Mesendoderm (in vitro differentiated cells): Measurements from ENCODE around the gene CSRP3.
A peak's percentile ranks its signal among the peaks of the same experiment; 100 is the strongest.

ENCODE experiments used
- DNase-seq: peaks from one replicate; pipeline ENCODE4 v3.0.0; 2013
- H2AK5ac ChIP-seq: 2 replicates; pipeline ENCODE4 v1.6.1; 2013; ENCODE audit warnings: low read length, inconsistent platforms
- H2BK120ac ChIP-seq: 2 replicates; pipeline ENCODE4 v1.6.1; 2013; ENCODE audit warnings: low read depth, mild to moderate bottlenecking, low read length, moderate library complexity, mixed read lengths
- H2BK15ac ChIP-seq: replicated peaks from 2 replicates; pipeline ENCODE4 v1.6.1; 2013; ENCODE audit warnings: low read depth, mild to moderate bottlenecking, moderate library complexity
- H2BK5ac ChIP-seq: 2 replicates; pipeline ENCODE4 v1.6.1; 2013; ENCODE audit warnings: low read length, inconsistent platforms
- H3K18ac ChIP-seq: 2 replicates; pipeline ENCODE4 v1.6.1; 2013; ENCODE audit warnings: mild to moderate bottlenecking, low read length, mixed read lengths
- H3K23ac ChIP-seq: one replicate; pipeline ENCODE4 v1.6.1; 2013; ENCODE audit warnings: low read length
- H3K27ac ChIP-seq: 2 replicates; pipeline ENCODE4 v1.5.1; 2013; ENCODE audit warnings: low read depth, mild to moderate bottlenecking, inconsistent platforms, low read length, moderate library complexity
- H3K27me3 ChIP-seq: 2 replicates; pipeline ENCODE4 v1.6.1; 2013; ENCODE audit warnings: low read length, control low read depth, mild to moderate bottlenecking, inconsistent platforms; ENCODE audit not compliant: insufficient read depth, poor library complexity
- H3K36me3 ChIP-seq: 2 replicates; pipeline ENCODE4 v1.6.1; 2013; ENCODE audit warnings: low read length, inconsistent platforms; ENCODE audit not compliant: control insufficient read depth, insufficient read depth
- H3K4ac ChIP-seq: one replicate; pipeline ENCODE4 v1.6.1; 2013; ENCODE audit warnings: low read depth, mild to moderate bottlenecking, low read length, moderate library complexity
- H3K4me1 ChIP-seq: 2 replicates; pipeline ENCODE4 v1.6.1; 2013; ENCODE audit warnings: low read depth, low read length, inconsistent platforms; ENCODE audit not compliant: control insufficient read depth
- H3K4me2 ChIP-seq: 2 replicates; pipeline ENCODE4 v1.6.1; 2013; ENCODE audit warnings: low read length
- H3K4me3 ChIP-seq: 2 replicates; pipeline ENCODE4 v1.5.1; 2013; ENCODE audit warnings: mild to moderate bottlenecking, low read length
- H3K56ac ChIP-seq: one replicate; pipeline ENCODE4 v1.6.1; 2013; ENCODE audit warnings: low read length
- H3K79me1 ChIP-seq: 2 replicates; pipeline ENCODE4 v1.6.1; 2013; ENCODE audit warnings: low read length, inconsistent platforms
- H3K79me2 ChIP-seq: 2 replicates; pipeline ENCODE4 v1.6.1; 2013; ENCODE audit warnings: mild to moderate bottlenecking, low read length; ENCODE audit not compliant: control insufficient read depth, insufficient read depth
- H3K9ac ChIP-seq: 2 replicates; pipeline ENCODE4 v1.6.1; 2013; ENCODE audit warnings: low read length, inconsistent platforms
- H4K5ac ChIP-seq: one replicate; pipeline ENCODE4 v1.6.1; 2013; ENCODE audit warnings: low read length
- H4K8ac ChIP-seq: one replicate; pipeline ENCODE4 v1.6.1; 2013; ENCODE audit warnings: low read depth, mild to moderate bottlenecking, control low read depth, low read length, moderate library complexity
- WGBS: extraction: QIAGEN DNeasy Blood & Tissue Kit; methylation state at CpG from one replicate; pipeline ENCODE4 v1.1.7; 2013; ENCODE audit warnings: low lambda C conversion rate, missing lambda C conversion rate; ENCODE audit not compliant: insufficient coverage; ENCODE audit errors: extremely low coverage; 5-methylcytosine and 5-hydroxymethylcytosine counted together

The CSRP3 gene

GRCh38 chr11:19218786-19219460 lies 17.1 kb upstream of the CSRP3 start:
- H3K79me1 ChIP-seq = no peaks in the 10 kb centered on the region
- no peak overlapping the region for H3K4me3 ChIP-seq
- no peak overlapping the region for H3K4ac ChIP-seq
- whole genome bisulfite sequencing = no CpG with 5 or more reads among the region's 15 CpGs
- H3K9ac ChIP-seq = no peak overlapping the region
- no peaks in the 10 kb centered on the region for H3K27me3 ChIP-seq
- DNase-seq = peak; percentile 13
- H3K18ac ChIP-seq = no peak overlapping the region
- H2AK5ac ChIP-seq = no peak overlapping the region
- H3K79me2 ChIP-seq = no peaks in the 10 kb centered on the region
- H3K36me3 ChIP-seq = peaks cover 4% of the 10 kb centered on the region
- no peaks in the 10 kb centered on the region for H3K4me1 ChIP-seq
- no peak overlapping the region for H3K4me2 ChIP-seq
- H2BK15ac ChIP-seq = no peak overlapping the region
- H3K27ac ChIP-seq = no peak overlapping the region
- H4K8ac ChIP-seq = no peak overlapping the region
- no peak overlapping the region for H3K23ac ChIP-seq
- no peak overlapping the region for H2BK5ac ChIP-seq
- H2BK120ac ChIP-seq = no peak overlapping the region
- no peak overlapping the region for H3K56ac ChIP-seq
- H4K5ac ChIP-seq = no peak overlapping the region

DNA sequence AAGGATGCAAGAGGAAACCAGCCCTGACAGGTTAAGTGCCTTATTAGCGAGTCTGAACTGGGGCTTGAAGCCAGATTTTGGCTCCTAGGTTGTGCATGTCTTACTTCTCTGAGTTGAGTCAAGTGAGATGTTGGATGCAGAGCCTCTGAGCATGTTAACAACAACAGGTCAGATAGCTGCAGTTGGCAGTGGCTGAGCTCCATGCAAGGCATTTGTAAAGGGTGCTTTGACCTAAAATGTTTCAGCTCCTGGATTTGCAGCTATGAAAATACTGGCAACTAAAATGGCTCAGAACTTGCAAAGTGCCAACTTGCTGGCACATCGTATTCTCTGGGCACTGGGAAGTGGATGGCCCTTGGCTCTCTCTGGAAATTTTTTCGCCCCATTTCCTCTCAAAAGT lies 16.4 kb upstream of the CSRP3 start:
- no peaks in the 10 kb centered on the region for H3K4me1 ChIP-seq
- no CpG with 5 or more reads among the region's 3 CpGs for WGBS
- H4K8ac ChIP-seq = no peak overlapping the region
- H3K27me3 ChIP-seq = no peaks in the 10 kb centered on the region
- H3K18ac ChIP-seq = no peak overlapping the region
- H3K4ac ChIP-seq = no peak overlapping the region
- no peak for DNase-seq
- no peak overlapping the region for H3K9ac ChIP-seq
- H2BK5ac ChIP-seq = no peak overlapping the region
- H3K79me2 ChIP-seq = no peaks in the 10 kb centered on the region
- no peak overlapping the region for H2BK120ac ChIP-seq
- no peak overlapping the region for H4K5ac ChIP-seq
- H2BK15ac ChIP-seq = no peak overlapping the region
- no peak overlapping the region for H3K4me3 ChIP-seq
- peaks cover 2% of the 10 kb centered on the region for H3K36me3 ChIP-seq
- no peak overlapping the region for H3K56ac ChIP-seq
- no peak overlapping the region for H3K23ac ChIP-seq
- no peak overlapping the region for H3K27ac ChIP-seq
- no peak overlapping the region for H2AK5ac ChIP-seq
- H3K79me1 ChIP-seq = no peaks in the 10 kb centered on the region
- H3K4me2 ChIP-seq = no peak overlapping the region

DNA sequence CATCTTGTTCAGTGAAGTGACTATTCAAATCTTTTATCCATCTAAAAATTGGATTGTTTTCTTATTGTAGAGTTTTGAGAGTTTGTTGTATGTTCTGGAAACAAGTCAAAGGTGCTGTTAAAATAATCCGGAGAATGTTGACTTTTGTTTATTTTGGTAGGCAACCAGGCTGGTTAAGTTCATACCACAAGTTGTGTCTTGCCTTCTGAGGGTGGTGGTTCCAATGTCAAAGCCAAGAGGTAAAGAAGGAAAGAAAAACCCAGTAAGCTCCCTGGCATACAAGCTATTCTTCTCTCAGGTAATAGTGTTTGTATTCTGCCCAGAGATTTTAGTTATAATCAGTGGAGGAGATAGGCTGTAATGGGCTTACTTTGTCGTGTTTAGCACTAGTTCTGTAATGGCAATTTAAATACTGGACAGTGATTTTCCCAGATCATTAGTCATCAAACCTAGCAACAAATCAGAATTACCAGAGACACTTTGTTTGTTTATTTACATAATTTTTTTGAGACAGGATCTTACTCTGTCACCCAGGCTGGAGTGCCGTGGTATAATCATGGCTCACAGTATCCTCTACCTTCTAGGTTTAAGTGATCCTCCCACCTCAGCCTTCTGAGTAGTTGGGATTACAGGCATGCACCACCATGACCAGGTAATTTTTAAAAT lies 15.1 kb upstream of the CSRP3 start:
- H3K56ac ChIP-seq = no peak overlapping the region
- no peak overlapping the region for H3K4me3 ChIP-seq
- no peak overlapping the region for H3K4ac ChIP-seq
- no peak overlapping the region for H2AK5ac ChIP-seq
- H3K9ac ChIP-seq = no peak overlapping the region
- no peaks in the 10 kb centered on the region for H3K79me1 ChIP-seq
- no peaks in the 10 kb centered on the region for H3K36me3 ChIP-seq
- no CpG with 5 or more reads among the region's 3 CpGs for WGBS
- H3K4me1 ChIP-seq = no peaks in the 10 kb centered on the region
- no peaks in the 10 kb centered on the region for H3K79me2 ChIP-seq
- H3K23ac ChIP-seq = no peak overlapping the region
- H3K18ac ChIP-seq = no peak overlapping the region
- H2BK120ac ChIP-seq = no peak overlapping the region
- no peak for DNase-seq
- H2BK5ac ChIP-seq = no peak overlapping the region
- H3K27me3 ChIP-seq = no peaks in the 10 kb centered on the region
- H3K27ac ChIP-seq = no peak overlapping the region
- H2BK15ac ChIP-seq = no peak overlapping the region
- no peak overlapping the region for H4K5ac ChIP-seq
- no peak overlapping the region for H3K4me2 ChIP-seq
- no peak overlapping the region for H4K8ac ChIP-seq

DNA sequence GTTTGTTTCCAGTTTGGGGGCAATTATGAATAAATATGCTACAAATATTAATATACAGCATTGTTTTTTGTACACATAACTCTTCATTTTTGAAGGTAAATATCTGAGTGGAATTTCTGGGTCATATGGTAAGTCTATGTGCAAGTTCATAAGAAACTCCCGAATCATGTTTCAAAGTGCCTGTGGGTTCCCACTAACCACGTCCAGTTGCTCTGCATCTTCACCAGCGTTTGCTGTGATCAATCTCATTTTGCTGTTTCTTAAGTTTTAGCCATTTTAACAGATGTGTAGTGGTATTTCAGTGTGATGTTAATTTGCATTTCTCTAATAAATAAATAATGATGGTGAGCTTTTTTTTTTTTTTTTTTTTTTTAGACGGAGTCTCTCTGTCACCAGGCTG lies 14.2 kb upstream of the CSRP3 start:
- H3K4me3 ChIP-seq = no peak overlapping the region
- no peak overlapping the region for H2AK5ac ChIP-seq
- H4K5ac ChIP-seq = no peak overlapping the region
- H2BK15ac ChIP-seq = no peak overlapping the region
- DNase-seq = no peak
- no peaks in the 10 kb centered on the region for H3K79me1 ChIP-seq
- H3K4me1 ChIP-seq = no peaks in the 10 kb centered on the region
- no peak overlapping the region for H3K27ac ChIP-seq
- no peaks in the 10 kb centered on the region for H3K36me3 ChIP-seq
- WGBS = no CpG with 5 or more reads among the region's 4 CpGs
- no peaks in the 10 kb centered on the region for H3K27me3 ChIP-seq
- H3K56ac ChIP-seq = no peak overlapping the region
- H2BK5ac ChIP-seq = no peak overlapping the region
- no peak overlapping the region for H3K18ac ChIP-seq
- H4K8ac ChIP-seq = no peak overlapping the region
- no peak overlapping the region for H3K4ac ChIP-seq
- no peak overlapping the region for H2BK120ac ChIP-seq
- H3K23ac ChIP-seq = no peak overlapping the region
- no peak overlapping the region for H3K9ac ChIP-seq
- H3K79me2 ChIP-seq = no peaks in the 10 kb centered on the region
- H3K4me2 ChIP-seq = no peak overlapping the region

- Histone ChIP-seq H3K27me3 (no peaks in the 10 kb centered on the region), H4K8ac (no peak overlapping the region), H3K79me2 (no peaks in the 10 kb centered on the region), H3K18ac (no peak overlapping the region), H2BK5ac (no peak overlapping the region), H2AK5ac (no peak overlapping the region), H3K4ac (no peak overlapping the region), H3K56ac (no peak overlapping the region), H4K5ac (no peak overlapping the region), H3K4me1 (peaks cover 3% of the 10 kb centered on the region), H3K4me2 (no peak overlapping the region), H3K9ac (no peak overlapping the region), H3K4me3 (no peak overlapping the region), H3K36me3 (no peaks in the 10 kb centered on the region), H3K27ac (no peak overlapping the region), H3K79me1 (no peaks in the 10 kb centered on the region), H2BK120ac (no peak overlapping the region), H3K23ac (no peak overlapping the region), H2BK15ac (no peak overlapping the region)
- DNase-seq = peak; percentile 81
- no CpG with 5 or more reads among the region's 4 CpGs for WGBS
Observed at GRCh38 chr11:19209617-19210370, 8.0 kb upstream of the CSRP3 start.
